ENCODE data around the gene PTPRD. TPM values are rescaled to one million over a fixed set of nuclear protein-coding genes. Genes with fewer than 3 reads are reported as not detected.

The PTPRD gene
- total RNA-seq, 1 donor from 2014 or later = 109 TPM

GRCh38 chr9:8655071-8655470 is 1957.7 kb downstream of the PTPRD start:
- TF ChIP-seq, protein P1, sequence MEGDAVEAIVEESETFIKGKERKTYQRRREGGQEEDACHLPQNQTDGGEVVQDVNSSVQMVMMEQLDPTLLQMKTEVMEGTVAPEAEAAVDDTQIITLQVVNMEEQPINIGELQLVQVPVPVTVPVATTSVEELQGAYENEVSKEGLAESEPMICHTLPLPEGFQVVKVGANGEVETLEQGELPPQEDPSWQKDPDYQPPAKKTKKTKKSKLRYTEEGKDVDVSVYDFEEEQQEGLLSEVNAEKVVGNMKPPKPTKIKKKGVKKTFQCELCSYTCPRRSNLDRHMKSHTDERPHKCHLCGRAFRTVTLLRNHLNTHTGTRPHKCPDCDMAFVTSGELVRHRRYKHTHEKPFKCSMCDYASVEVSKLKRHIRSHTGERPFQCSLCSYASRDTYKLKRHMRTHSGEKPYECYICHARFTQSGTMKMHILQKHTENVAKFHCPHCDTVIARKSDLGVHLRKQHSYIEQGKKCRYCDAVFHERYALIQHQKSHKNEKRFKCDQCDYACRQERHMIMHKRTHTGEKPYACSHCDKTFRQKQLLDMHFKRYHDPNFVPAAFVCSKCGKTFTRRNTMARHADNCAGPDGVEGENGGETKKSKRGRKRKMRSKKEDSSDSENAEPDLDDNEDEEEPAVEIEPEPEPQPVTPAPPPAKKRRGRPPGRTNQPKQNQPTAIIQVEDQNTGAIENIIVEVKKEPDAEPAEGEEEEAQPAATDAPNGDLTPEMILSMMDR (IDR thresholded peaks at IDR 0.05; ENCODE audit: unreplicated experiment) = no peak
- Mint-ChIP-seq H3K4me1 (peaks cover 24% of the 10 kb centered on the region), H3K27ac (no peak overlapping the region), H3K36me3 (no peaks in the 10 kb centered on the region), H3K4me3 (no peak overlapping the region), H3K27me3 (ENCODE audit: low read depth) (no peaks in the 10 kb centered on the region), H3K9me3 (peaks cover 3% of the 10 kb centered on the region)
- DNase-seq (ENCODE audit: low spot score in 2 of 2, unreplicated experiment in 2 of 2) = no peak

- H3K27me3 Mint-ChIP-seq (ENCODE audit: low read depth) = no peaks in the 10 kb centered on the region
- H3K27ac Mint-ChIP-seq = no peak overlapping the region
- peaks cover 3% of the 10 kb centered on the region for H3K9me3 Mint-ChIP-seq
- DNase-seq (ENCODE audit: low spot score in 2 of 2, unreplicated experiment in 2 of 2) = no peak
- TF ChIP-seq, protein P1 (IDR thresholded peaks at IDR 0.05; ENCODE audit: unreplicated experiment) = no peak
- H3K4me1 Mint-ChIP-seq = peaks cover 20% of the 10 kb centered on the region
- H3K4me3 Mint-ChIP-seq = no peak overlapping the region
- no peaks in the 10 kb centered on the region for H3K36me3 Mint-ChIP-seq
Observed at GRCh38 chr9:8653855-8654254, 1958.9 kb downstream of the PTPRD start.

DNA sequence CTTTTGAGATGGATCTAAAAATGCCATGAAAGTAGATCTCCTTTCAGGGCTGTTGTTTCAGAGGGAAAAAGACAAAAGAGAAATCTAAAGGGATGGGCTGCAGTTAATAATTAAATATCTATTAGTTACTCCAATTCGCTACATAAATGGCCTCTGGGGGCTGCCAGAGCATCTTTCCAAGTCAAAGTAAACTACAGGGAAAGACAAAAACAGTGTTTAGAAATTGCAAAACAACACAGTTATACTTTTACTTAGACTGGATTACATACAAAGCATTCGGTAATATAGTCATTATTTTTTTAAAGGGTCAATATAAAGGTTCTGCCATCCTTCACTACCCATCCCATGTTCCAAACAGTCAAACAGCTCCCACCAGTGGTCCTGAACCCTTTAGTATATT is 1959.7 kb downstream of the PTPRD start:
- Mint-ChIP-seq H3K4me3 (no peak overlapping the region), H3K27ac (no peak overlapping the region), H3K36me3 (no peaks in the 10 kb centered on the region), H3K4me1 (peaks cover 21% of the 10 kb centered on the region), H3K27me3 (ENCODE audit: low read depth) (no peaks in the 10 kb centered on the region), H3K9me3 (peaks cover 3% of the 10 kb centered on the region)
- TF ChIP-seq, protein P1 (IDR thresholded peaks at IDR 0.05; ENCODE audit: unreplicated experiment) = no peak
- DNase-seq (ENCODE audit: low spot score in 2 of 2, unreplicated experiment in 2 of 2) = no peak

DNA sequence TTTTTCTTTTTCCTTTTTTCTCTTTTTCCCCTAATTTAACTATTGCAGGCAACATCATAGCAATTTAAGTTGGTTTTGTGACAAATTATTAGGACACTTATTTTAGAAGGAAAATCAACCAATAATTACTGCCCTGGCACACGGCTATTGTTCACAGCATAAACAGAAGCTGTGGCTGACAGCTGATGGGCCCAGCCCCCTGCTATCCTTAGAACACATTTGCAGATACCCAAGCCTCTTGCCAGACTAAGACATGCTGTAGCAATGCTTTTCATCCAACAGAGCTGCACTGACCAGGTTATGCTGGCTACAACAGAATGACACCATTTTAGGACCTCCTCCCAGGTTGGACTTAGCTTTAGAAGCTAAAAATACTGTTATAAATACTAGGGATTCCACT is 1960.5 kb downstream of the PTPRD start:
- TF ChIP-seq, protein P1 (IDR thresholded peaks at IDR 0.05; ENCODE audit: unreplicated experiment) = no peak
- H3K4me3 Mint-ChIP-seq = no peak overlapping the region
- peaks cover 21% of the 10 kb centered on the region for H3K4me1 Mint-ChIP-seq
- no peaks in the 10 kb centered on the region for H3K27me3 Mint-ChIP-seq (ENCODE audit: low read depth)
- H3K36me3 Mint-ChIP-seq = no peaks in the 10 kb centered on the region
- H3K9me3 Mint-ChIP-seq = no peaks in the 10 kb centered on the region
- no peak for DNase-seq (ENCODE audit: low spot score in 2 of 2, unreplicated experiment in 2 of 2)
- H3K27ac Mint-ChIP-seq = no peak overlapping the region

DNA sequence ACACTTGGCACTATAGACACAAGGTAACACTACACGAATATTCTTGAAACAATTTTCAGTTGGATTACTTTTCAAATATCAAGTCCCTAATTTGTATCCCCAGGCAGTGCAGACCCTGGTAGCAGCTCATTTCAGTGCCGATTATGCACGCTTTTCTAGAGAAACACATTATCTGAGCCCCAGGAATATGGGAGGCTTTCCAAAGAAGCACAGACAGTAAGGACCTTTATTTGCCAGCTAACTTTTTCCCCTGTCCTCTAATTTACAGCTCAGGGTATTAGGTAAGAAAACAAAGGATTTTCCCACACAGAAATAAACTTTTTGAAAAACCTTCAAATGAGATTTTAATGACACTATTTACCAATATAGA is 1961.0 kb downstream of the PTPRD start:
- no peaks in the 10 kb centered on the region for H3K9me3 Mint-ChIP-seq
- no peak overlapping the region for H3K27ac Mint-ChIP-seq
- no peaks in the 10 kb centered on the region for H3K27me3 Mint-ChIP-seq (ENCODE audit: low read depth)
- peaks cover 21% of the 10 kb centered on the region for H3K4me1 Mint-ChIP-seq
- H3K4me3 Mint-ChIP-seq = no peak overlapping the region
- no peaks in the 10 kb centered on the region for H3K36me3 Mint-ChIP-seq
- TF ChIP-seq, protein P1 (IDR thresholded peaks at IDR 0.05; ENCODE audit: unreplicated experiment) = no peak
- no peak for DNase-seq (ENCODE audit: low spot score in 2 of 2, unreplicated experiment in 2 of 2)

Data from mesothelial cell of epicardium (in vitro differentiated cells).